Measurements from ENCODE around the gene MYLK. TPM values are rescaled to one million over a fixed set of nuclear protein-coding genes. Genes with fewer than 3 reads are reported as not detected.

Gene MYLK
- total RNA-seq, 1 donor from 2014 or later, result 20.1 TPM

DNA sequence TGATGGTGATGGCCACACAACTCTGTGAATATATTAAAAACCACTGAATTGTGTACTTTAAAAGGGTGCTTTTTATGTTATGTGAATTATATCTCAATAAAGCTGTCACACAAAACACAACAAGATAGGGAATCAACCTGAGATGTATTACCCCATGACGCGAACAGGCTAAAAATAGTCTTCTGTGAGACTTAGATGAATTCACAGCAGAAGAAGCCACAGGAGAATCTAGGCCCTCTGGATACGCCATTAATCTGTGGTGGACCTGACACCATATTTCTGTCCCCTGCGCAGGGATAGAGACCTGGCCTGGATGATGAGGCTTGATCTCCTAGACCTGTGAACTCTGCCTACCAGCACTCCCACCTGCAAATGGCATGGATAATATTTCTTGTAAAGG, 153.3 kb downstream of the MYLK start:
- H3K4me1 Mint-ChIP-seq, result peaks cover 3% of the 10 kb centered on the region
- no peak overlapping the region for H3K27ac Mint-ChIP-seq (ENCODE audit: unreplicated experiment)
- no peak for TF ChIP-seq CTCF (conservative IDR thresholded peaks at IDR 0.05)
- H3K27me3 Mint-ChIP-seq (ENCODE audit: low read depth), result no peaks in the 10 kb centered on the region
- peaks cover 3% of the 10 kb centered on the region for H3K36me3 Mint-ChIP-seq (ENCODE audit: low read depth)
- H3K9me3 Mint-ChIP-seq, result no peaks in the 10 kb centered on the region
- no peak overlapping the region for H3K4me3 Mint-ChIP-seq
- no peak for DNase-seq (ENCODE audit: low read depth, low spot score)

DNA sequence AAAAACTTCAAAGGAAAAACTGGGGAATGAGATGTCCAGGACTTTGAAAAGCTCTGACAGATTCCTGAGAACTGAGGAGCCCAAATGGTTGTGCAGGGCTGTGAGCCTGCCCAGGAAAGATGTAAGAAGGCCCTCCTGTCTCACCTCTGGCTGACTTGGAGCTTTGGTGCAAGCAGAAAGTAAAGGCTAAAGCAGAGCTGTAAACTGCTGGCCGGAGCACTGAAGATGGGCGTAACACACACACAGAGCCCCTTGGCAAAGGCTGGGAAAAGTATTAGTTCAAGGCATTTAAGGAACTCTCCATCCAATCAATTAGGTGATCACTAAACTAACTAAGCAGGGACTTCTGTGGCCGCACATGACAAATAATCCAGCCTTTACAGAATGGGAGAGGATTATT, 155.1 kb downstream of the MYLK start:
- Mint-ChIP-seq H3K27ac (ENCODE audit: unreplicated experiment) (no peak overlapping the region), H3K9me3 (no peaks in the 10 kb centered on the region), H3K36me3 (ENCODE audit: low read depth) (peaks cover 3% of the 10 kb centered on the region), H3K4me1 (no peaks in the 10 kb centered on the region), H3K4me3 (no peak overlapping the region), H3K27me3 (ENCODE audit: low read depth) (no peaks in the 10 kb centered on the region)
- DNase-seq (ENCODE audit: low read depth, low spot score), result no peak
- TF ChIP-seq CTCF (conservative IDR thresholded peaks at IDR 0.05), result no peak

DNA sequence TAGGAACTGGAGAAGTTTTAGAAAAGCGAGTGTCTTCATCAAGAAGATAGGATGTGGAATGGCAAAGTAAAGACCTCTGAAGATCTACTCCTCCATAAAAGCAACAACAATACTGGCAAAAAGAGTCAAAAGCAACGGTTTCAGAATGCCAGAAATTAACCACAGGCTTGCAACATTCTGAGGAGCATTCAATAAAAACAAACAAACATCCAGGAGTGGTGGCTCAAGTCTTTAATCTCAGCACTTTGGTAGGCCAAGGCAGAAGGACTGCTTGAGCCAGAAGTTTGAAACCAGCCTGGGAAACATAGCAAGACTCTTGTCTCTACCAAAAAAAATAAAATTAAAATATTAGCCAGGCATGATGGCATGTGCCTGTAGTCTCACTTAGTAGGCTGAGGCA, 156.1 kb downstream of the MYLK start:
- H3K27me3 Mint-ChIP-seq (ENCODE audit: low read depth), result no peaks in the 10 kb centered on the region
- peaks cover under 1% of the 10 kb centered on the region for H3K36me3 Mint-ChIP-seq (ENCODE audit: low read depth)
- H3K27ac Mint-ChIP-seq (ENCODE audit: unreplicated experiment), result peak overlapping the region; percentile 3
- H3K4me1 Mint-ChIP-seq, result peaks cover 4% of the 10 kb centered on the region
- no peak for TF ChIP-seq CTCF (conservative IDR thresholded peaks at IDR 0.05)
- DNase-seq (ENCODE audit: low read depth, low spot score), result no peak
- H3K9me3 Mint-ChIP-seq, result no peaks in the 10 kb centered on the region
- H3K4me3 Mint-ChIP-seq, result no peak overlapping the region

- Mint-ChIP-seq H3K9me3 (no peaks in the 10 kb centered on the region), H3K36me3 (ENCODE audit: low read depth) (no peaks in the 10 kb centered on the region)
Observed at GRCh38 chr3:123725652-123726400, 158.3 kb downstream of the MYLK start.

GRCh38 chr3:123724306-123724705, 159.8 kb downstream of the MYLK start:
- no peaks in the 10 kb centered on the region for H3K27me3 Mint-ChIP-seq (ENCODE audit: low read depth)
- no peak overlapping the region for H3K27ac Mint-ChIP-seq (ENCODE audit: unreplicated experiment)
- peaks cover 12% of the 10 kb centered on the region for H3K4me1 Mint-ChIP-seq
- H3K9me3 Mint-ChIP-seq, result no peaks in the 10 kb centered on the region
- no peak for TF ChIP-seq CTCF (conservative IDR thresholded peaks at IDR 0.05)
- no peak for DNase-seq (ENCODE audit: low read depth, low spot score)
- no peaks in the 10 kb centered on the region for H3K36me3 Mint-ChIP-seq (ENCODE audit: low read depth)
- no peak overlapping the region for H3K4me3 Mint-ChIP-seq

More at GRCh38 chr3:123725652-123726400, 158.3 kb downstream of the MYLK start:
- Mint-ChIP-seq H3K27ac (ENCODE audit: unreplicated experiment) (no peak overlapping the region), H3K4me3 (no peak overlapping the region), H3K27me3 (ENCODE audit: low read depth) (no peaks in the 10 kb centered on the region), H3K4me1 (peaks cover 11% of the 10 kb centered on the region)
- DNase-seq (ENCODE audit: low read depth, low spot score), result no peak
- TF ChIP-seq CTCF (conservative IDR thresholded peaks at IDR 0.05), result peak; percentile 36

Data from neural crest cell (in vitro differentiated cells).